Mesenchymal stem cell (in vitro differentiated cells and primary cell): ENCODE results near the gene TUT7.
"Not testable (repeated sequence)": the region's sequence is repeated elsewhere in the genome, so short reads cannot be mapped to it uniquely, and the experiment has no call there.

ENCODE experiments used
- DNase-seq: peaks from one replicate; pipeline ENCODE4 v3.0.0-alpha.2; 2013
- H2AFZ ChIP-seq: one replicate; pipeline ENCODE4 v1.6.1; 2013; ENCODE audit warnings: low read depth, mild to moderate bottlenecking, control low read depth, inconsistent platforms, low read length, moderate library complexity
- H2AK5ac ChIP-seq: 2 replicates; pipeline ENCODE4 v1.6.1; 2013; ENCODE audit warnings: low read length, moderate library complexity, mild to moderate bottlenecking, inconsistent platforms; ENCODE audit not compliant: severe bottlenecking
- H2BK120ac ChIP-seq: one replicate; pipeline ENCODE4 v1.6.1; 2013; ENCODE audit warnings: low read depth, mild to moderate bottlenecking, inconsistent platforms, low read length, moderate library complexity
- H2BK12ac ChIP-seq, 2 experiments: one replicate each; pipeline ENCODE4 v1.6.1; 2013; ENCODE audit warnings: inconsistent platforms in 2 of 2, low read length in 2 of 2, mild to moderate bottlenecking in 2 of 2, moderate library complexity in 2 of 2, control low read depth in 1 of 2
- H2BK15ac ChIP-seq: one replicate; pipeline ENCODE4 v1.6.1; 2013; ENCODE audit warnings: mild to moderate bottlenecking, low read depth, inconsistent platforms; ENCODE audit not compliant: poor library complexity, severe bottlenecking
- H2BK5ac ChIP-seq: 2 replicates; pipeline ENCODE4 v1.6.1; 2013; ENCODE audit warnings: low read depth, mild to moderate bottlenecking, low read length, control low read depth, inconsistent platforms; ENCODE audit not compliant: poor library complexity, severe bottlenecking
- H3K14ac ChIP-seq, 2 experiments: one replicate each; pipeline ENCODE4 v1.6.1; 2013; ENCODE audit warnings: inconsistent platforms in 2 of 2, low read length in 2 of 2, control low read depth in 1 of 2, mild to moderate bottlenecking in 1 of 2, moderate library complexity in 1 of 2
- H3K18ac ChIP-seq, 2 experiments: one replicate each; pipeline ENCODE4 v1.6.1; 2013; ENCODE audit warnings: inconsistent platforms in 2 of 2, low read length in 2 of 2, control low read depth in 1 of 2, low read depth in 1 of 2, mild to moderate bottlenecking in 1 of 2
- H3K23ac ChIP-seq, 2 experiments: one replicate each; pipeline ENCODE4 v1.6.1; 2013; ENCODE audit warnings: inconsistent platforms in 2 of 2, low read length in 2 of 2, mild to moderate bottlenecking in 2 of 2, moderate library complexity in 2 of 2, control low read depth in 1 of 2
- H3K27ac ChIP-seq: 2 replicates; pipeline ENCODE4 v1.5.1; 2013; ENCODE audit warnings: mild to moderate bottlenecking, moderate library complexity, low read length, control low read depth, inconsistent platforms; ENCODE audit not compliant: poor library complexity, severe bottlenecking
- H3K27me3 ChIP-seq, 2 experiments: 2 replicates each; pipeline versions ENCODE4 v1.6.1 to v1.7.0; 2013; ENCODE audit warnings: low read length in 2 of 2, mild to moderate bottlenecking in 2 of 2, moderate library complexity in 2 of 2, control low read depth in 1 of 2, inconsistent platforms in 1 of 2; ENCODE audit not compliant: control insufficient read depth in 1 of 2, insufficient read depth in 1 of 2
- H3K36me3 ChIP-seq, 2 experiments: 2 replicates each; pipeline versions ENCODE4 v1.6.1 to v1.7.0; 2013; ENCODE audit warnings: low read length in 2 of 2, control low read depth in 1 of 2, inconsistent platforms in 1 of 2, low read depth in 1 of 2, mild to moderate bottlenecking in 1 of 2; ENCODE audit not compliant: insufficient read depth in 2 of 2, control insufficient read depth in 1 of 2
- H3K4ac ChIP-seq, 2 experiments: one replicate each; pipeline ENCODE4 v1.6.1; 2013; ENCODE audit warnings: inconsistent platforms in 2 of 2, low read length in 2 of 2, mild to moderate bottlenecking in 2 of 2, moderate library complexity in 2 of 2, control low read depth in 1 of 2, low read depth in 1 of 2
- H3K4me1 ChIP-seq: 2 replicates; pipeline ENCODE4 v1.6.1; 2013; ENCODE audit warnings: low read depth, low read length, control low read depth; ENCODE audit not compliant: control insufficient read depth, insufficient read depth
- H3K4me2 ChIP-seq: 2 replicates; pipeline ENCODE4 v1.6.1; 2013; ENCODE audit warnings: low read length, mild to moderate bottlenecking, inconsistent platforms; ENCODE audit not compliant: poor library complexity, severe bottlenecking
- H3K4me3 ChIP-seq, 2 experiments: 2 replicates each; pipeline versions ENCODE4 v1.5.1 to v1.7.0; 2013; ENCODE audit warnings: low read length in 2 of 2, mild to moderate bottlenecking in 2 of 2, control low read depth in 1 of 2, low read depth in 1 of 2; ENCODE audit not compliant: insufficient read depth in 1 of 2
- H3K79me1 ChIP-seq: replicated peaks from 2 replicates; pipeline ENCODE4 v1.6.1; 2013; ENCODE audit warnings: mild to moderate bottlenecking, control low read depth, low read length, inconsistent platforms; ENCODE audit not compliant: poor library complexity, severe bottlenecking
- H3K9ac ChIP-seq: 2 replicates; pipeline ENCODE4 v1.7.0; 2013; ENCODE audit warnings: mild to moderate bottlenecking, low read length, moderate library complexity
- H3K9me3 ChIP-seq: 2 replicates; pipeline ENCODE4 v1.7.0; 2013; ENCODE audit warnings: mild to moderate bottlenecking, low read length; ENCODE audit not compliant: control insufficient read depth
- H4K8ac ChIP-seq: one replicate; pipeline ENCODE4 v1.6.1; 2013; ENCODE audit warnings: inconsistent platforms, mild to moderate bottlenecking, low read length, moderate library complexity
- H4K91ac ChIP-seq: one replicate; pipeline ENCODE4 v1.6.1; 2013; ENCODE audit warnings: mild to moderate bottlenecking, low read length, inconsistent platforms
- WGBS: methylation state at CpG from one replicate; pipeline ENCODE4 v1.1.7; 2013; ENCODE audit warnings: mixed read lengths; 5-methylcytosine and 5-hydroxymethylcytosine counted together

The TUT7 gene

GRCh38 chr9:86300701-86301100 lies 53.5 kb downstream of the TUT7 start:
- no peak overlapping the region for H2BK15ac ChIP-seq
- no peak overlapping the region for H3K4ac ChIP-seq
- WGBS: 95% methylated on average over 2 of the region's 2 CpGs
- no peaks in the 10 kb centered on the region for H3K27me3 ChIP-seq
- no peak overlapping the region for H4K91ac ChIP-seq
- H2AK5ac ChIP-seq: no peak overlapping the region
- H2BK120ac ChIP-seq: no peak overlapping the region
- no peak overlapping the region for H2BK5ac ChIP-seq
- no peak overlapping the region for H3K4me3 ChIP-seq
- peaks cover 18 to 100% of the 10 kb centered on the region in 2 experiments for H3K36me3 ChIP-seq
- H3K18ac ChIP-seq: no peak overlapping the region
- no peak overlapping the region for H2BK12ac ChIP-seq
- no peaks in the 10 kb centered on the region for H3K9me3 ChIP-seq
- H3K79me1 ChIP-seq: peaks cover 12% of the 10 kb centered on the region
- H3K14ac ChIP-seq: no peak overlapping the region
- peaks cover 1% of the 10 kb centered on the region for H3K4me1 ChIP-seq
- H3K27ac ChIP-seq: no peak overlapping the region
- no peak overlapping the region for H4K8ac ChIP-seq
- DNase-seq: no peak
- no peak overlapping the region for H3K4me2 ChIP-seq
- no peak overlapping the region for H3K23ac ChIP-seq
- no peak overlapping the region for H2AFZ ChIP-seq
- H3K9ac ChIP-seq: no peak overlapping the region

- Histone ChIP-seq H3K4me3 (no peak overlapping the region), H2BK12ac (no peak overlapping the region), H3K4me2 (no peak overlapping the region), H2AFZ (no peak overlapping the region), H3K4me1 (no peaks in the 10 kb centered on the region), H3K36me3 (peaks cover 18 to 95% of the 10 kb centered on the region in 2 experiments), H2AK5ac (no peak overlapping the region), H2BK120ac (no peak overlapping the region), H3K18ac (no peak overlapping the region), H3K14ac (no peak overlapping the region), H3K79me1 (peaks cover 12% of the 10 kb centered on the region), H2BK15ac (no peak overlapping the region), H3K9ac (no peak overlapping the region), H2BK5ac (no peak overlapping the region), H4K91ac (no peak overlapping the region), H3K23ac (no peak overlapping the region), H3K27me3 (no peaks in the 10 kb centered on the region), H3K4ac (no peak overlapping the region), H3K27ac (no peak overlapping the region), H4K8ac (no peak overlapping the region), H3K9me3 (no peaks in the 10 kb centered on the region)
- no peak for DNase-seq
- WGBS: 90% methylated on average over 11 of the region's 11 CpGs
Measured at GRCh38 chr9:86298873-86299272, 55.3 kb downstream of the TUT7 start.

- not testable (repeated sequence) for H3K27me3 ChIP-seq, H3K27ac ChIP-seq, H2BK12ac ChIP-seq, H2AK5ac ChIP-seq, H3K4me2 ChIP-seq, H3K4me3 ChIP-seq, H3K9me3 ChIP-seq, H3K4ac ChIP-seq, DNase-seq, H3K79me1 ChIP-seq, H2BK15ac ChIP-seq, H3K14ac ChIP-seq, H3K23ac ChIP-seq, H3K4me1 ChIP-seq, H2AFZ ChIP-seq, H3K9ac ChIP-seq, H2BK120ac ChIP-seq, H4K91ac ChIP-seq, H2BK5ac ChIP-seq, H3K18ac ChIP-seq, H4K8ac ChIP-seq
- peaks cover 3 to 75% of the 10 kb centered on the region in 2 experiments for H3K36me3 ChIP-seq
- 100% methylated on average over 3 of the region's 6 CpGs for WGBS
Measured at GRCh38 chr9:86290341-86290740, 63.9 kb downstream of the TUT7 start.

GRCh38 chr9:86288499-86289198 lies 65.6 kb downstream of the TUT7 start:
- no peak overlapping the region for H3K27ac ChIP-seq
- no peak overlapping the region for H2BK5ac ChIP-seq
- no peak overlapping the region for H2BK12ac ChIP-seq
- no peak overlapping the region for H4K8ac ChIP-seq
- H2AFZ ChIP-seq: no peak overlapping the region
- H3K4me3 ChIP-seq: no peak overlapping the region
- H3K4me2 ChIP-seq: no peak overlapping the region
- H2AK5ac ChIP-seq: no peak overlapping the region
- H4K91ac ChIP-seq: no peak overlapping the region
- no peak overlapping the region for H3K18ac ChIP-seq
- no peak overlapping the region for H2BK15ac ChIP-seq
- no peak overlapping the region for H3K4ac ChIP-seq
- 87% methylated on average over 2 of the region's 6 CpGs for WGBS
- H3K14ac ChIP-seq: no peak overlapping the region
- H3K27me3 ChIP-seq: no peaks in the 10 kb centered on the region
- H3K23ac ChIP-seq: no peak overlapping the region
- peaks cover 3% of the 10 kb centered on the region for H3K79me1 ChIP-seq
- H2BK120ac ChIP-seq: no peak overlapping the region
- H3K9ac ChIP-seq: no peak overlapping the region
- no peak for DNase-seq
- peaks cover 1 to 66% of the 10 kb centered on the region in 2 experiments for H3K36me3 ChIP-seq
- H3K9me3 ChIP-seq: no peaks in the 10 kb centered on the region
- no peaks in the 10 kb centered on the region for H3K4me1 ChIP-seq
